Upper lobe of left lung (tissue), 4 donors: Measurements from ENCODE around the gene CYP4F12.

Experiments
- EP300 ChIP-seq, 4 donors: sonication (generic); formaldehyde crosslinking; IDR thresholded peaks; one replicate each; pipeline ENCODE4 v1.5.1; 2017; ENCODE audit warnings: antibody characterized with exemption in 4 of 4, control low read depth in 2 of 4
- POLR2A ChIP-seq, 4 donors: fragments of 450-650 bp; IDR thresholded peaks; one replicate each; pipeline ENCODE4 v1.5.1; 2016 to 2017; ENCODE audit warnings: antibody characterized with exemption in 4 of 4, mild to moderate bottlenecking in 2 of 4
- TF ChIP-seq, protein P1 (sequence below), 6 experiments: fragments of 450-650 bp in 4 of 6; fragments of 200-600 bp in 2 of 6; sonication (generic) in 2 of 6; IDR thresholded peaks; one replicate each; pipeline ENCODE4 v1.5.1; 2016 to 2019; ENCODE audit warnings: antibody characterized with exemption in 6 of 6

GRCh38 chr19:15666883-15667282 lies 6.0 kb upstream of the CYP4F12 start:
- TF ChIP-seq, protein P1, sequence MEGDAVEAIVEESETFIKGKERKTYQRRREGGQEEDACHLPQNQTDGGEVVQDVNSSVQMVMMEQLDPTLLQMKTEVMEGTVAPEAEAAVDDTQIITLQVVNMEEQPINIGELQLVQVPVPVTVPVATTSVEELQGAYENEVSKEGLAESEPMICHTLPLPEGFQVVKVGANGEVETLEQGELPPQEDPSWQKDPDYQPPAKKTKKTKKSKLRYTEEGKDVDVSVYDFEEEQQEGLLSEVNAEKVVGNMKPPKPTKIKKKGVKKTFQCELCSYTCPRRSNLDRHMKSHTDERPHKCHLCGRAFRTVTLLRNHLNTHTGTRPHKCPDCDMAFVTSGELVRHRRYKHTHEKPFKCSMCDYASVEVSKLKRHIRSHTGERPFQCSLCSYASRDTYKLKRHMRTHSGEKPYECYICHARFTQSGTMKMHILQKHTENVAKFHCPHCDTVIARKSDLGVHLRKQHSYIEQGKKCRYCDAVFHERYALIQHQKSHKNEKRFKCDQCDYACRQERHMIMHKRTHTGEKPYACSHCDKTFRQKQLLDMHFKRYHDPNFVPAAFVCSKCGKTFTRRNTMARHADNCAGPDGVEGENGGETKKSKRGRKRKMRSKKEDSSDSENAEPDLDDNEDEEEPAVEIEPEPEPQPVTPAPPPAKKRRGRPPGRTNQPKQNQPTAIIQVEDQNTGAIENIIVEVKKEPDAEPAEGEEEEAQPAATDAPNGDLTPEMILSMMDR (IDR thresholded peaks at IDR 0.05) = no peak
- no peak for TF ChIP-seq POLR2A (IDR thresholded peaks at IDR 0.05)
- no peak for TF ChIP-seq EP300 (IDR thresholded peaks at IDR 0.05)
